ENCODE results near the gene VAMP2.

VAMP2 gene

GRCh38 chr17:8117367-8117979, 45.3 kb downstream of the VAMP2 start:
- Histone ChIP-seq H4K20me1 (ENCODE audit: insufficient read depth, low read length) (no peaks in the 10 kb centered on the region), H3K4me1 (ENCODE audit: insufficient read depth, low read length, severe bottlenecking) (peaks cover 33% of the 10 kb centered on the region), H3K4me2 (ENCODE audit: low read length) (peak overlapping the region; percentile 88), H3K9ac (ENCODE audit: low read length) (no peak overlapping the region; the same call in 1 of the 2 replicates), H3K9me3 (ENCODE audit: low read length) (no peaks in the 10 kb centered on the region), H3K27me3 (ENCODE audit: insufficient read depth, low read length) (0 out of 2 replicates have a peak, but pooled peaks cover 7% of the 10 kb centered on the region), H3K36me3 (ENCODE audit: insufficient read depth, low read length) (no peaks in the 10 kb centered on the region), H3K79me2 (ENCODE audit: insufficient read depth, low read length) (no peaks in the 10 kb centered on the region), H3K27ac (ENCODE audit: low read depth, low read length, poor library complexity, severe bottlenecking) (no peak overlapping the region), H3K9me2 (ENCODE audit: low read depth, low read length) (no peaks in the 10 kb centered on the region), H3F3A (ENCODE audit: insufficient read depth, low read length) (peaks cover 6% of the 10 kb centered on the region; the same call in 1 of the 2 replicates), H2AFZ (ENCODE audit: low read length) (no peak overlapping the region), H3K4me3 (ENCODE audit: low read depth, low read length, poor library complexity, severe bottlenecking) (peak overlapping the region; percentile 98)
- TF ChIP-seq EZH2 (IDR thresholded peaks at IDR 0.05; ENCODE audit: borderline replicate concordance, low read length) = no peak
- TF ChIP-seq CTCF (IDR thresholded peaks at IDR 0.05; ENCODE audit: low read length) = no peak

- H3K4me2 ChIP-seq (ENCODE audit: low read length) = no peak overlapping the region
Measured at GRCh38 chr17:8116776-8117175, 46.0 kb downstream of the VAMP2 start.

GRCh38 chr17:8110907-8111306, 51.8 kb downstream of the VAMP2 start:
- Histone ChIP-seq H3K79me2 (ENCODE audit: insufficient read depth, low read length) (no peaks in the 10 kb centered on the region), H2AFZ (ENCODE audit: low read length) (no peak overlapping the region), H3K9ac (ENCODE audit: low read length) (no peak overlapping the region), H3F3A (ENCODE audit: insufficient read depth, low read length) (no peaks in the 10 kb centered on the region), H3K27ac (ENCODE audit: low read depth, low read length, poor library complexity, severe bottlenecking) (no peak overlapping the region), H3K9me2 (ENCODE audit: low read depth, low read length) (no peaks in the 10 kb centered on the region), H3K4me1 (ENCODE audit: insufficient read depth, low read length, severe bottlenecking) (peaks cover 6% of the 10 kb centered on the region), H3K9me3 (ENCODE audit: low read length) (no peaks in the 10 kb centered on the region), H3K4me3 (ENCODE audit: low read depth, low read length, poor library complexity, severe bottlenecking) (no peak overlapping the region), H4K20me1 (ENCODE audit: insufficient read depth, low read length) (no peaks in the 10 kb centered on the region), H3K4me2 (ENCODE audit: low read length) (no peak overlapping the region), H3K36me3 (ENCODE audit: insufficient read depth, low read length) (no peaks in the 10 kb centered on the region), H3K27me3 (ENCODE audit: insufficient read depth, low read length) (no peaks in the 10 kb centered on the region; the same call in none of the 2 replicates)
- no peak for TF ChIP-seq CTCF (IDR thresholded peaks at IDR 0.05; ENCODE audit: low read length)
- TF ChIP-seq EZH2 (IDR thresholded peaks at IDR 0.05; ENCODE audit: borderline replicate concordance, low read length) = no peak

More at GRCh38 chr17:8116776-8117175, 46.0 kb downstream of the VAMP2 start:
- H2AFZ ChIP-seq (ENCODE audit: low read length) = no peak overlapping the region
- peaks cover 7% of the 10 kb centered on the region; the same call in 1 of the 2 replicates for H3K27me3 ChIP-seq (ENCODE audit: insufficient read depth, low read length)
- no peaks in the 10 kb centered on the region for H4K20me1 ChIP-seq (ENCODE audit: insufficient read depth, low read length)
- H3K36me3 ChIP-seq (ENCODE audit: insufficient read depth, low read length) = no peaks in the 10 kb centered on the region
- peaks cover 6% of the 10 kb centered on the region; the same call in 1 of the 2 replicates for H3F3A ChIP-seq (ENCODE audit: insufficient read depth, low read length)
- TF ChIP-seq EZH2 (IDR thresholded peaks at IDR 0.05; ENCODE audit: borderline replicate concordance, low read length) = no peak
- TF ChIP-seq CTCF (IDR thresholded peaks at IDR 0.05; ENCODE audit: low read length) = no peak
- H3K4me3 ChIP-seq (ENCODE audit: low read depth, low read length, poor library complexity, severe bottlenecking) = no peak overlapping the region
- H3K9me2 ChIP-seq (ENCODE audit: low read depth, low read length) = no peaks in the 10 kb centered on the region
- H3K4me1 ChIP-seq (ENCODE audit: insufficient read depth, low read length, severe bottlenecking) = peaks cover 28% of the 10 kb centered on the region
- H3K79me2 ChIP-seq (ENCODE audit: insufficient read depth, low read length) = no peaks in the 10 kb centered on the region
- H3K9me3 ChIP-seq (ENCODE audit: low read length) = no peaks in the 10 kb centered on the region
- no peak overlapping the region for H3K27ac ChIP-seq (ENCODE audit: low read depth, low read length, poor library complexity, severe bottlenecking)
- H3K9ac ChIP-seq (ENCODE audit: low read length) = no peak overlapping the region
